Naive thymus-derived CD4-positive, alpha-beta T cell (primary cell): ENCODE results near the gene BCO1. TPM values are rescaled to one million over a fixed set of nuclear protein-coding genes. Genes with fewer than 3 reads are reported as not detected.

ENCODE experiments used
- ATAC-seq: fragments of 150-1000 bp; cut with Tn5 transposase; 2 replicates; pipeline ENCODE4 v1.10.0; 2021; ENCODE audit warnings: mild to moderate bottlenecking, moderate library complexity
- CTCF ChIA-PET: fragments of 350-600 bp; sonication (Branson Sonifier 250); formaldehyde crosslinking; loops from one replicate; lab custom pipeline; 2021; ENCODE audit warnings: antibody characterized with exemption; lab: Charles Lee
- POLR2A ChIA-PET: fragments of 350-600 bp; sonication (Branson Sonifier 250); formaldehyde crosslinking; loops from one replicate; lab custom pipeline; 2021; ENCODE audit warnings: antibody characterized with exemption, inconsistent platforms; lab: Charles Lee
- DNase-seq, 9 donors: peaks; one replicate each; pipeline versions ENCODE4 v3.0.0 to v3.0.0-alpha.2; 2020 to 2022; ENCODE audit warnings: mixed read lengths in 1 of 9
- H3K27ac ChIP-seq: one replicate; pipeline ENCODE4 v1.7.0; 2013; ENCODE audit warnings: mild to moderate bottlenecking, low read depth, low read length, moderate library complexity
- H3K27me3 ChIP-seq, 2 donors: one replicate each; pipeline ENCODE4 v1.7.0; 2013; ENCODE audit warnings: low read length in 2 of 2, mild to moderate bottlenecking in 2 of 2, moderate library complexity in 2 of 2; ENCODE audit not compliant: control insufficient read depth in 2 of 2, insufficient read depth in 2 of 2
- H3K36me3 ChIP-seq, 3 experiments: 1 replicate in 2 of 3; 2 replicates in 1 of 3; pipeline ENCODE4 v1.7.0; 2013; ENCODE audit warnings: low read length in 3 of 3, mild to moderate bottlenecking in 3 of 3, moderate library complexity in 1 of 3; ENCODE audit not compliant: insufficient read depth in 3 of 3, control insufficient read depth in 2 of 3
- H3K4me1 ChIP-seq, 2 donors: one replicate each; pipeline ENCODE4 v1.7.0; 2013; ENCODE audit warnings: low read length in 2 of 2, mild to moderate bottlenecking in 2 of 2, moderate library complexity in 1 of 2; ENCODE audit not compliant: control insufficient read depth in 2 of 2, insufficient read depth in 2 of 2
- H3K4me3 ChIP-seq: 2 replicates; pipeline ENCODE4 v1.7.0; 2013; ENCODE audit warnings: mild to moderate bottlenecking, low read length
- H3K9me3 ChIP-seq, 3 experiments: 1 replicate in 2 of 3; 2 replicates in 1 of 3; pipeline ENCODE4 v1.7.0; 2013; ENCODE audit warnings: low read length in 3 of 3; ENCODE audit not compliant: control insufficient read depth in 2 of 3
- H3K27ac Mint-ChIP-seq, 9 donors: one replicate each; pipeline ENCODE4 v1.8.0; 2020 to 2022; ENCODE audit warnings: mixed read lengths in 9 of 9, mild to moderate bottlenecking in 8 of 9, moderate library complexity in 5 of 9, inconsistent platforms in 2 of 9
- H3K27me3 Mint-ChIP-seq, 5 donors: one replicate each; pipeline ENCODE4 v1.8.0; 2021 to 2022; ENCODE audit warnings: mixed read lengths in 5 of 5, mild to moderate bottlenecking in 1 of 5
- H3K36me3 Mint-ChIP-seq, 5 donors: one replicate each; pipeline ENCODE4 v1.8.0; 2020 to 2022; ENCODE audit warnings: mixed read lengths in 5 of 5, mild to moderate bottlenecking in 3 of 5, inconsistent platforms in 1 of 5
- H3K4me1 Mint-ChIP-seq, 7 donors: one replicate each; pipeline ENCODE4 v1.8.0; 2020 to 2022; ENCODE audit warnings: mixed read lengths in 7 of 7, mild to moderate bottlenecking in 3 of 7, inconsistent platforms in 1 of 7
- H3K4me3 Mint-ChIP-seq, 10 donors: one replicate each; pipeline ENCODE4 v1.8.0; 2020 to 2022; ENCODE audit warnings: mild to moderate bottlenecking in 10 of 10, mixed read lengths in 10 of 10, moderate library complexity in 6 of 10, inconsistent platforms in 2 of 10
- H3K9me3 Mint-ChIP-seq, 11 donors: one replicate each; pipeline ENCODE4 v1.8.0; 2020 to 2022; ENCODE audit warnings: mixed read lengths in 11 of 11, mild to moderate bottlenecking in 4 of 11, inconsistent platforms in 1 of 11, moderate library complexity in 1 of 11
- intact Hi-C, 2 donors: fragments of 100-400 bp; cut with micrococcal nuclease; formaldehyde crosslinking; loops; one replicate each; pipeline ENCODE4 v1.15.1; 2023
- polyA plus RNA-seq, 2 donors: library from polyadenylated mRNA; unstranded; fragments of 300-500 nt; fragmentation: Illumina TruSeq; gene quantifications; one replicate each; pipeline ENCODE4 v1.2.3, GENCODE V29; 2021
- total RNA-seq, 6 experiments: library from RNA in 5 of 6; stranded (reverse) in 5 of 6; gene quantifications; 1 replicate in 5 of 6; 2 replicates in 1 of 6; pipeline ENCODE4 v1.2.3 and lab custom pipeline; 2021 to 2026

BCO1 gene
- total and polyA plus RNA-seq, 7 experiments from 2014 or later, result not detected

GRCh38 chr16:81291117-81291516 is 52.6 kb downstream of the BCO1 start:
- Mint-ChIP-seq H3K36me3 (no peaks in the 10 kb centered on the region), H3K27ac (no peak overlapping the region)
- POLR2A ChIA-PET, result no interaction called here

GRCh38 chr16:81292936-81293335 is 54.4 kb downstream of the BCO1 start:
- Histone ChIP-seq H3K9me3 (no peaks in the 10 kb centered on the region), H3K27me3 (no peaks in the 10 kb centered on the region), H3K36me3 (no peaks in the 10 kb centered on the region), H3K4me3 (no peak overlapping the region), H3K4me1 (no peaks in the 10 kb centered on the region), H3K27ac (no peak overlapping the region)
- ChIA-PET CTCF (no interaction called here), POLR2A (no interaction called here)
- intact Hi-C loops, result no loop called here
- Mint-ChIP-seq H3K27me3 (peaks cover 10 to 29% (median 20%) of the 10 kb centered on the region in 5 donors), H3K4me1 (no peaks in the 10 kb centered on the region), H3K36me3 (no peaks in the 10 kb centered on the region), H3K9me3 (peaks cover 0 to 4% (median 0%) of the 10 kb centered on the region in 11 donors), H3K27ac (no peak overlapping the region), H3K4me3 (no peak overlapping the region)
- ATAC-seq, result no peak
- DNase-seq, result no peak

More at GRCh38 chr16:81291117-81291516, 52.6 kb downstream of the BCO1 start:
- Histone ChIP-seq H3K27ac (no peak overlapping the region), H3K27me3 (no peaks in the 10 kb centered on the region), H3K36me3 (no peaks in the 10 kb centered on the region), H3K4me3 (no peak overlapping the region), H3K4me1 (no peaks in the 10 kb centered on the region), H3K9me3 (no peaks in the 10 kb centered on the region)
- CTCF ChIA-PET, result no interaction called here
- H3K4me3 Mint-ChIP-seq, result no peak overlapping the region
- H3K4me1 Mint-ChIP-seq, result no peaks in the 10 kb centered on the region
- no peaks in the 10 kb centered on the region for H3K9me3 Mint-ChIP-seq
- ATAC-seq (no peak), DNase-seq (no peak)
- intact Hi-C loops, result no loop called here
- peaks cover 9 to 26% (median 16%) of the 10 kb centered on the region in 5 donors for H3K27me3 Mint-ChIP-seq

GRCh38 chr16:81293909-81294802 is 55.7 kb downstream of the BCO1 start:
- Mint-ChIP-seq H3K9me3 (peaks cover 0 to 4% (median 0%) of the 10 kb centered on the region in 11 donors), H3K36me3 (no peaks in the 10 kb centered on the region), H3K4me1 (no peaks in the 10 kb centered on the region), H3K27ac (no peak overlapping the region), H3K27me3 (peaks cover 10 to 29% (median 20%) of the 10 kb centered on the region in 5 donors), H3K4me3 (no peak overlapping the region)
- ChIA-PET POLR2A (no interaction called here), CTCF (no interaction called here)
- no peak for DNase-seq
- H3K27ac ChIP-seq, result no peak overlapping the region
- no peaks in the 10 kb centered on the region for H3K4me1 ChIP-seq
- ATAC-seq, result no peak
- intact Hi-C loops, result no loop called here
- H3K27me3 ChIP-seq, result no peaks in the 10 kb centered on the region
- H3K9me3 ChIP-seq, result no peaks in the 10 kb centered on the region
- no peak overlapping the region for H3K4me3 ChIP-seq
- no peaks in the 10 kb centered on the region for H3K36me3 ChIP-seq

DNA sequence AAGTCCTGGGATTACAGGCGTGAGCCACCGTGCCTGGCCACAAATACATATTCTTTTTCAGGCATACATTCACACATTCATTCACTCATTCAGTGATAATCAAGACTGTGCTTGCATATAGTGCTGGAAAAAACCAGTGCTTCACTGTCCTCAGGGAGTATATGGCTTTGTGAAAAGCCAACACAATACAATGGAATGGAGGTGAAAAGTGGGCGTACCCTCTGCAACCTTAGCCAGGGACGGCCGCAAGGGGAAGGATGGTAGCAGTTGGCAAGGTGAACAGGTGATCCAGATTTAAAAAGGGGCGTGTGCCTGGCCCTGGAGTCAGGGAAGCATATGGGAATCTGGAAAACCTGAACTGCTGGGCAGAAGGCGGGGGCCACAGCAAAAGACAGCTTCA is 58.1 kb downstream of the BCO1 start:
- no peak for ATAC-seq
- H3K4me3 Mint-ChIP-seq, result no peak overlapping the region
- Histone ChIP-seq H3K36me3 (no peaks in the 10 kb centered on the region), H3K27me3 (no peaks in the 10 kb centered on the region), H3K4me3 (no peak overlapping the region), H3K27ac (no peak overlapping the region), H3K4me1 (no peaks in the 10 kb centered on the region), H3K9me3 (no peaks in the 10 kb centered on the region)
- H3K9me3 Mint-ChIP-seq, result peaks cover 0 to 11% (median 0%) of the 10 kb centered on the region in 11 donors
- H3K27me3 Mint-ChIP-seq, result peaks cover 10 to 24% (median 20%) of the 10 kb centered on the region in 5 donors
- H3K27ac Mint-ChIP-seq, result no peak overlapping the region
- POLR2A ChIA-PET, result interaction anchor here (0.7 kb wide), 1 partner anchor 18 kb away, joined by 3 read pairs; the partner anchor contains the start of gene GAN
- H3K36me3 Mint-ChIP-seq, result peaks cover 0 to 8% (median 0%) of the 10 kb centered on the region in 5 donors
- DNase-seq, result no peak
- CTCF ChIA-PET, result no interaction called here
- intact Hi-C loops, result no loop called here
- peaks cover 0 to 2% (median 0%) of the 10 kb centered on the region in 7 donors for H3K4me1 Mint-ChIP-seq

GRCh38 chr16:81307770-81308169 is 69.3 kb downstream of the BCO1 start:
- Mint-ChIP-seq H3K27ac (peak overlapping the region in 2 of 9 donors; percentile 12 to 16), H3K4me1 (peaks cover 7 to 29% (median 23%) of the 10 kb centered on the region in 7 donors), H3K36me3 (peaks cover 0 to 8% (median 5%) of the 10 kb centered on the region in 5 donors), H3K27me3 (peaks cover 0 to 3% (median 0%) of the 10 kb centered on the region in 5 donors), H3K9me3 (no peaks in the 10 kb centered on the region), H3K4me3 (no peak overlapping the region)
- Histone ChIP-seq H3K9me3 (no peaks in the 10 kb centered on the region), H3K27ac (no peak overlapping the region), H3K4me1 (no peaks in the 10 kb centered on the region), H3K36me3 (no peaks in the 10 kb centered on the region), H3K4me3 (no peak overlapping the region), H3K27me3 (no peaks in the 10 kb centered on the region)
- CTCF ChIA-PET, result no interaction called here
- DNase-seq (no peak), ATAC-seq (no peak)
- POLR2A ChIA-PET, result interaction anchor here (0.6 kb wide), 1 partner anchor 454 kb away, joined by 3 read pairs; no protein-coding TSS in a partner anchor
- intact Hi-C loops, result no loop called here

GRCh38 chr16:81310045-81310644 is 71.7 kb downstream of the BCO1 start:
- peaks cover 19 to 49% (median 43%) of the 10 kb centered on the region in 7 donors for H3K4me1 Mint-ChIP-seq
- ATAC-seq (no peak), DNase-seq (no peak)
- H3K4me3 Mint-ChIP-seq, result no peak overlapping the region
- no peaks in the 10 kb centered on the region for H3K27me3 Mint-ChIP-seq
- Histone ChIP-seq H3K4me1 (peaks cover 9 to 11% of the 10 kb centered on the region in 2 donors), H3K9me3 (no peaks in the 10 kb centered on the region), H3K27me3 (no peaks in the 10 kb centered on the region), H3K4me3 (no peak overlapping the region), H3K36me3 (no peaks in the 10 kb centered on the region), H3K27ac (no peak overlapping the region)
- no peaks in the 10 kb centered on the region for H3K9me3 Mint-ChIP-seq
- peaks cover 0 to 6% (median 4%) of the 10 kb centered on the region in 5 donors for H3K36me3 Mint-ChIP-seq
- intact Hi-C loops, result loop anchor here (5.0 to 10.0 kb wide), 4 partner anchors 105 to 1345 kb away; no protein-coding TSS in a partner anchor
- ChIA-PET POLR2A (interaction anchor here (0.6 kb wide), 1 partner anchor 899 kb away, joined by 3 read pairs; no protein-coding TSS in a partner anchor), CTCF (interaction anchor here (0.6 to 0.9 kb wide), 3 partner anchors 25 to 413 kb away, joined by 3 read pairs; no protein-coding TSS in a partner anchor)
- H3K27ac Mint-ChIP-seq, result peak overlapping the region in 1 of 9 donors; percentile 32
